GM21528 (cell line): ENCODE results near the gene SLC7A4.
"Not testable (repeated sequence)": the region's sequence is repeated elsewhere in the genome, so short reads cannot be mapped to it uniquely, and the experiment has no call there.

Source experiments
- ATAC-seq: cut with Tn5 transposase; IDR thresholded peaks from one replicate; pipeline ENCODE4 v1.9.1; 2021; ENCODE audit warnings: mild to moderate bottlenecking, moderate library complexity; ENCODE audit not compliant: unreplicated experiment, low FRiP score

The SLC7A4 gene

GRCh38 chr22:21064917-21065864 is 32.8 kb upstream of the SLC7A4 start:
- ATAC-seq, result no peak

- not testable (repeated sequence) for ATAC-seq
Measured at GRCh38 chr22:21064425-21064824, 32.1 kb upstream of the SLC7A4 start.

GRCh38 chr22:21061660-21062321 is 29.4 kb upstream of the SLC7A4 start:
- ATAC-seq, result not testable (repeated sequence)

GRCh38 chr22:21060363-21060762 is 28.0 kb upstream of the SLC7A4 start:
- ATAC-seq, result not testable (repeated sequence)

- no peak for ATAC-seq
Measured at GRCh38 chr22:21055880-21056319, 23.5 kb upstream of the SLC7A4 start.

- no peak for ATAC-seq
Measured at GRCh38 chr22:21055564-21055834, 23.1 kb upstream of the SLC7A4 start.

- no peak for ATAC-seq
Measured at GRCh38 chr22:21054714-21055563, 22.6 kb upstream of the SLC7A4 start.

GRCh38 chr22:21054046-21054713 is 21.8 kb upstream of the SLC7A4 start:
- no peak for ATAC-seq

GRCh38 chr22:21052715-21053459 is 20.5 kb upstream of the SLC7A4 start:
- no peak for ATAC-seq

GRCh38 chr22:21051831-21052400 is 19.6 kb upstream of the SLC7A4 start:
- ATAC-seq, result no peak

GRCh38 chr22:21051145-21051830 is 18.9 kb upstream of the SLC7A4 start:
- no peak for ATAC-seq

GRCh38 chr22:21048965-21049364 is 16.6 kb upstream of the SLC7A4 start:
- ATAC-seq, result not testable (repeated sequence)

GRCh38 chr22:21048448-21048847 is 16.1 kb upstream of the SLC7A4 start:
- ATAC-seq, result not testable (repeated sequence)

GRCh38 chr22:21047730-21048129 is 15.4 kb upstream of the SLC7A4 start:
- no peak for ATAC-seq

- no peak for ATAC-seq
Measured at GRCh38 chr22:21047035-21047661, 14.8 kb upstream of the SLC7A4 start.

GRCh38 chr22:21045585-21046294 is 13.4 kb upstream of the SLC7A4 start, which contains the start of gene LRRC74B:
TSS of gene LRRC74B (plus strand) at chr22:21045946. CDS start at chr22:21045987, 41 bp downstream.
- ATAC-seq, result peak; percentile 64

GRCh38 chr22:21044931-21045584 is 12.7 kb upstream of the SLC7A4 start:
- ATAC-seq, result no peak
